Hepatocyte (in vitro differentiated cells): ENCODE measurements around the gene SGPP2. TPM values are rescaled to one million over a fixed set of nuclear protein-coding genes. Genes with fewer than 3 reads are reported as not detected.

ENCODE experiments used
- DNase-seq: peaks from one replicate; pipeline ENCODE4 v3.0.0-alpha.2; 2016; ENCODE audit warnings: low spot score
- H2AFZ ChIP-seq: fragments of 200-600 bp; sonication (generic); 2 replicates; pipeline ENCODE4 v1.6.0; 2016; ENCODE audit warnings: antibody characterized with exemption, mild to moderate bottlenecking
- H3K27ac ChIP-seq: fragments of 200-600 bp; sonication (generic); 2 replicates; pipeline ENCODE4 v1.5.1; 2016; ENCODE audit warnings: mild to moderate bottlenecking
- H3K27me3 ChIP-seq: fragments of 200-600 bp; sonication (generic); 2 replicates; pipeline ENCODE4 v1.6.1; 2016
- H3K36me3 ChIP-seq: fragments of 200-600 bp; sonication (generic); replicated peaks from 2 replicates; pipeline ENCODE4 v1.5.1; 2016; ENCODE audit warnings: low read depth; ENCODE audit not compliant: insufficient read depth
- H3K4me1 ChIP-seq: fragments of 200-600 bp; sonication (generic); 2 replicates; pipeline ENCODE4 v1.5.1; 2016; ENCODE audit warnings: mild to moderate bottlenecking, moderate library complexity; ENCODE audit not compliant: insufficient read depth
- H3K4me2 ChIP-seq: fragments of 200-600 bp; sonication (generic); 2 replicates; pipeline ENCODE4 v1.6.0; 2016
- H3K4me3 ChIP-seq: fragments of 200-600 bp; sonication (generic); 2 replicates; pipeline ENCODE4 v1.5.1; 2016; ENCODE audit warnings: mild to moderate bottlenecking
- H3K79me2 ChIP-seq: fragments of 200-600 bp; sonication (generic); 2 replicates; pipeline ENCODE4 v1.6.0; 2017; ENCODE audit warnings: mild to moderate bottlenecking
- H3K9me2 ChIP-seq: fragments of 200-600 bp; sonication (generic); replicated peaks from 2 replicates; pipeline ENCODE4 v1.6.0; 2017; ENCODE audit warnings: mild to moderate bottlenecking; ENCODE audit not compliant: insufficient read depth
- H3K9me3 ChIP-seq: fragments of 200-600 bp; sonication (generic); 2 replicates; pipeline ENCODE4 v1.5.1; 2016; ENCODE audit warnings: low read depth, mild to moderate bottlenecking
- H4K20me1 ChIP-seq: fragments of 200-600 bp; sonication (generic); 2 replicates; pipeline ENCODE4 v1.6.0; 2016; ENCODE audit warnings: mild to moderate bottlenecking; ENCODE audit not compliant: insufficient read depth, poor library complexity, severe bottlenecking
- EZH2 ChIP-seq: fragments of 200-600 bp; sonication (generic); IDR thresholded peaks from 2 replicates; pipeline ENCODE4 v1.6.1; 2016; ENCODE audit warnings: antibody characterized with exemption, mild to moderate bottlenecking, borderline replicate concordance
- EZH2phosphoT487 ChIP-seq: fragments of 200-600 bp; sonication (generic); IDR thresholded peaks from one replicate; pipeline ENCODE4 v1.6.1; 2018; ENCODE audit warnings: antibody characterized with exemption, mild to moderate bottlenecking, low read depth, moderate library complexity; ENCODE audit not compliant: unreplicated experiment, severe bottlenecking
- WGBS: methylation state at CpG from one replicate; pipeline ENCODE4 v1.1.6; 2016; ENCODE audit warnings: low lambda C conversion rate; ENCODE audit errors: missing lambda C conversion rate; 5-methylcytosine and 5-hydroxymethylcytosine counted together
- polyA plus RNA-seq: library from polyadenylated mRNA; unstranded; fragments of >200 nt; fragmentation: Nextera tagmentation; extraction: Ambion mirVana; gene quantifications from 2 replicates; pipeline ENCODE4 v1.2.1, GENCODE V29; 2016
- total RNA-seq: library from RNA; depleted of rRNA; stranded (reverse); fragments of >200 nt; gene quantifications from 2 replicates; pipeline ENCODE4 v1.2.3, GENCODE V29; 2014
- TF ChIP-seq, protein P1 (sequence below): fragments of 200-600 bp; sonication (generic); IDR thresholded peaks from 2 replicates; pipeline ENCODE4 v1.5.1; 2016; ENCODE audit warnings: antibody characterized with exemption, mild to moderate bottlenecking; ENCODE audit not compliant: poor library complexity

Gene SGPP2
- total and polyA plus RNA-seq, 2 experiments from 2014 or later: 1.4 to 1.8 TPM

DNA sequence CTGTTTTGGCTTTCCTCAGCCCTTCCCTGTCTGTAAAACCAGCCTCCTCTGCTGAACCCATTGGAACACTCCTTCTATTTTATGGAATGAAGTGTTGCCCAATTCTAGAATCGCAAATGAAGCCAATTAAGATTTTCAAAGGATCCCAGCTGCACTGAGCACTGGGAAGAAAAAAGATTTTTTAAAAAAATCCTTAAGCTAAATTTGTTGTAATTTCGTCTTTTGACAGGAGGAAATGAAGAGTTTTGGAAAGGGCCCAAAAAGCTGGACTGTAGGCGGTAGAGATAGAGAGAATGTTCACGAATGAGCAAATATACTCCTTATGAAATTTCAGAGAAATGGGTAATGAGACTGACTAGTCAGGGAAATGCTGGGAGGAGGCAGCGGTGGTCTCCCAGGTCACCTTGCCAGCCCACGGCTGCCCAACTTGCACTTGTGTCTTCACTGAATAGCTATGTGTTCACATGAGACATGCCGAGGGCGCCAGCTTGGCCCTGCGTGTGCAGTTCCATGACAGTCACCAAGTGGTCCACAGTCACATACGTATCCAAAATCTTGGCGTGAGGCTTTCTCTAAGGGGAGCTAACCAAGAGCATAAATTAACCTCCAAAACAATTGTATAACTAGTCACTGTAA lies 69.9 kb downstream of the SGPP2 start:
- WGBS: 82% methylated on average over 11 of the region's 11 CpGs
- Histone ChIP-seq H3K27me3 (no peaks in the 10 kb centered on the region), H3K4me2 (no peak overlapping the region), H3K36me3 (no peaks in the 10 kb centered on the region), H3K9me3 (no peaks in the 10 kb centered on the region), H2AFZ (no peak overlapping the region), H3K27ac (no peak overlapping the region), H3K9me2 (no peaks in the 10 kb centered on the region), H3K79me2 (no peaks in the 10 kb centered on the region), H4K20me1 (no peaks in the 10 kb centered on the region), H3K4me1 (no peaks in the 10 kb centered on the region), H3K4me3 (no peak overlapping the region)
- no peak for DNase-seq
- TF ChIP-seq, protein P1, sequence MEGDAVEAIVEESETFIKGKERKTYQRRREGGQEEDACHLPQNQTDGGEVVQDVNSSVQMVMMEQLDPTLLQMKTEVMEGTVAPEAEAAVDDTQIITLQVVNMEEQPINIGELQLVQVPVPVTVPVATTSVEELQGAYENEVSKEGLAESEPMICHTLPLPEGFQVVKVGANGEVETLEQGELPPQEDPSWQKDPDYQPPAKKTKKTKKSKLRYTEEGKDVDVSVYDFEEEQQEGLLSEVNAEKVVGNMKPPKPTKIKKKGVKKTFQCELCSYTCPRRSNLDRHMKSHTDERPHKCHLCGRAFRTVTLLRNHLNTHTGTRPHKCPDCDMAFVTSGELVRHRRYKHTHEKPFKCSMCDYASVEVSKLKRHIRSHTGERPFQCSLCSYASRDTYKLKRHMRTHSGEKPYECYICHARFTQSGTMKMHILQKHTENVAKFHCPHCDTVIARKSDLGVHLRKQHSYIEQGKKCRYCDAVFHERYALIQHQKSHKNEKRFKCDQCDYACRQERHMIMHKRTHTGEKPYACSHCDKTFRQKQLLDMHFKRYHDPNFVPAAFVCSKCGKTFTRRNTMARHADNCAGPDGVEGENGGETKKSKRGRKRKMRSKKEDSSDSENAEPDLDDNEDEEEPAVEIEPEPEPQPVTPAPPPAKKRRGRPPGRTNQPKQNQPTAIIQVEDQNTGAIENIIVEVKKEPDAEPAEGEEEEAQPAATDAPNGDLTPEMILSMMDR: no peak
- no peak for TF ChIP-seq EZH2
- no peak for TF ChIP-seq EZH2phosphoT487

DNA sequence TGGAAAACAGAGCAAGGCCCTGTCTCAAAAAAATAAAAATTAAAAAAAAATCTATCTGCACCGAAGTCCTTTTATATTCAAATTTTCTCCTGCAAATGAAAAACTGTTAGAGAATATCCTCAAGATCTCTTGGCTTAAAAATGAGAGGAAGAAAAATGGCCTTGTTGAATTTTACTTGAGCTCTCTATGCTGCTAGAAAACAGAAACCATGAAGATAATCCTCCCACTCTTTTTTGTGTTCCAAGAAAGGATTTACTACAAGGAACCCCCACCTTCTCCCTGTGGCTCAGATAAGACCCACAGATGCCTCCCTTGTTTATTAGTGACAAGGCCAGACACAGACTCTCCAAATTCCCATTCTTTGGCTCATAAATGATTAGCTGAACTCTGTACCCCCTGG lies 71.0 kb downstream of the SGPP2 start:
- DNase-seq: no peak
- Histone ChIP-seq H3K27me3 (no peaks in the 10 kb centered on the region), H3K79me2 (no peaks in the 10 kb centered on the region), H3K4me1 (no peaks in the 10 kb centered on the region), H3K4me3 (no peak overlapping the region), H4K20me1 (no peaks in the 10 kb centered on the region), H2AFZ (no peak overlapping the region), H3K9me2 (no peaks in the 10 kb centered on the region), H3K9me3 (no peaks in the 10 kb centered on the region), H3K4me2 (no peak overlapping the region), H3K36me3 (no peaks in the 10 kb centered on the region), H3K27ac (no peak overlapping the region)
- TF ChIP-seq EZH2phosphoT487: no peak
- TF ChIP-seq, protein P1: no peak
- no peak for TF ChIP-seq EZH2
- 70% methylated on average over 1 of the region's 1 CpG for WGBS

DNA sequence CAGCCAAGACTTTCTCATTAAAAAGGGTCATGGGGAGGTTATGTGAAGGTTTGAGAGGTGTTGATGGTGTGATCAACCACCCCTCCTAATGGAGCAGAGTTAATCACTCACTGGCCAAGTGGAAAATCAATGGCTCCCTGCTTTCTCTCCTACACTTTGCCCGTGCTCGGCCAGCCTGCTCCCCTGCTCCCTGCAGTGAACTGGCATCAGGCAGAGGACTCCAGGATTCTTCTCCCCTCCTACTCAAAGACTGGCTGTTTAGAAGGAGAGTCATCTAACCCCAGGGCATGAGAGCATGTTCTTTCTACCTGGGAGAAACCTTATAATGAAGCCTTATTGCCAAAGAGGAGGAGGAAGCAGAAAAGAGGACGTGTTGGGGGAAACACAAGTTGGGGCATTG lies 74.9 kb downstream of the SGPP2 start:
- Histone ChIP-seq H4K20me1 (no peaks in the 10 kb centered on the region), H3K4me1 (no peaks in the 10 kb centered on the region), H3K4me2 (no peak overlapping the region), H3K9me3 (no peaks in the 10 kb centered on the region), H2AFZ (no peak overlapping the region), H3K36me3 (no peaks in the 10 kb centered on the region), H3K27ac (no peak overlapping the region), H3K4me3 (no peak overlapping the region), H3K9me2 (no peaks in the 10 kb centered on the region), H3K79me2 (no peaks in the 10 kb centered on the region), H3K27me3 (no peaks in the 10 kb centered on the region)
- DNase-seq: no peak
- TF ChIP-seq, protein P1: no peak
- TF ChIP-seq EZH2 (no peak), EZH2phosphoT487 (no peak)
- 75% methylated on average over 3 of the region's 3 CpGs for WGBS

DNA sequence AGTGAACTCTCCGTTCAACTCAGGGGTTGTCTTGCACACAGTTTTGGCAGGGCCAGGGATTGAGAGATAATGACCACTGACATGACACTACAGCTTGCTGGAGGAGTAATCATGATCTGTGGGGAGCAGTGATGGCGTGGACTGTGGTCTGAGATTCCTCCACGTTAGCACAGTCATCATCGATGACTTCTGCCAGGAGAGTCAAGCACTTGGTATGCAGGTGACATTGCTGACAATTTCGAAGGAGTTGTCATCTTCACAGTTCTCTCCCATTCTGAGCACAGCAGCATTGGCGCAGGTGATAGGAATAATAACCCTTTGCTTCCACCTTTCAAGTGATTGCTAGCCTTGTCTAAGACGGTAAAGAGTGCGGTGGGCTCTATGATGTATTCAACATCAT lies 79.8 kb downstream of the SGPP2 start:
- WGBS: 80% methylated on average over 8 of the region's 8 CpGs
- TF ChIP-seq EZH2 (no peak), EZH2phosphoT487 (no peak)
- TF ChIP-seq, protein P1: no peak
- Histone ChIP-seq H3K79me2 (no peaks in the 10 kb centered on the region), H4K20me1 (no peaks in the 10 kb centered on the region), H3K27ac (no peak overlapping the region), H2AFZ (no peak overlapping the region), H3K9me2 (no peaks in the 10 kb centered on the region), H3K36me3 (no peaks in the 10 kb centered on the region), H3K27me3 (no peaks in the 10 kb centered on the region), H3K9me3 (no peaks in the 10 kb centered on the region), H3K4me2 (no peak overlapping the region), H3K4me3 (no peak overlapping the region), H3K4me1 (no peaks in the 10 kb centered on the region)
- DNase-seq: no peak
